IMR-90 (cell line): ENCODE measurements around the gene FAM89A. TPM values are rescaled to one million over a fixed set of nuclear protein-coding genes. Genes with fewer than 3 reads are reported as not detected.

ENCODE experiments used
- ATAC-seq: fragments of 200-7000 bp; cut with Tn5 transposase; 2 replicates; pipeline ENCODE4 v1.9.1; 2020; ENCODE audit warnings: low read depth, mild to moderate bottlenecking, moderate library complexity
- BruUV-seq: library from RNA; stranded (reverse); fragments of 400-500 nt; replicated peaks from 2 replicates; lab custom pipeline; 2021; lab: Mats Ljungman, UMichigan
- CTCF ChIA-PET: fragments of 300-600 bp; formaldehyde crosslinking; extraction: SDS; loops from one replicate; lab custom pipeline; 2021; ENCODE audit warnings: antibody characterized with exemption; lab: Yijun Ruan, JAX
- POLR2A ChIA-PET: fragments of 300-600 bp; sonication (Branson Sonifier 250); formaldehyde crosslinking; loops from one replicate; lab custom pipeline; 2022; ENCODE audit warnings: antibody characterized with exemption; ENCODE audit not compliant: unreplicated experiment; lab: Charles Lee
- DNase-seq: peaks from one replicate; pipeline ENCODE4 v3.0.0; 2013
- H2AFZ ChIP-seq: replicated peaks from 2 replicates; pipeline ENCODE3; 2013; ENCODE audit warnings: low read length, mild to moderate bottlenecking; ENCODE audit not compliant: poor library complexity
- H2AK5ac ChIP-seq: 2 replicates; pipeline ENCODE4 v1.6.1; 2013; ENCODE audit warnings: low read depth, low read length, inconsistent platforms
- H2AK9ac ChIP-seq: replicated peaks from 2 replicates; pipeline ENCODE3; 2013; ENCODE audit warnings: mild to moderate bottlenecking, low read depth, low read length, moderate library complexity; ENCODE audit not compliant: poor library complexity
- H2BK120ac ChIP-seq: 2 replicates; pipeline ENCODE4 v1.6.1; 2013; ENCODE audit warnings: low read depth, low read length, inconsistent platforms
- H2BK15ac ChIP-seq: 3 replicates; pipeline ENCODE4 v1.6.1; 2013; ENCODE audit warnings: low read depth, low read length, inconsistent platforms
- H2BK20ac ChIP-seq: 2 replicates; pipeline ENCODE4 v1.6.1; 2013; ENCODE audit warnings: low read depth, mild to moderate bottlenecking, inconsistent platforms, low read length, moderate library complexity
- H2BK5ac ChIP-seq: 2 replicates; pipeline ENCODE4 v1.6.1; 2013; ENCODE audit warnings: mild to moderate bottlenecking, low read depth, low read length, inconsistent platforms; ENCODE audit not compliant: poor library complexity, severe bottlenecking
- H3K14ac ChIP-seq: replicated peaks from 2 replicates; pipeline ENCODE4 v1.6.1; 2013; ENCODE audit warnings: low read depth, low read length, inconsistent platforms
- H3K18ac ChIP-seq: 2 replicates; pipeline ENCODE4 v1.6.1; 2013; ENCODE audit warnings: low read depth, low read length, control low read depth
- H3K23ac ChIP-seq: 2 replicates; pipeline ENCODE4 v1.6.1; 2013; ENCODE audit warnings: low read depth, low read length, inconsistent platforms
- H3K27ac ChIP-seq: 2 replicates; pipeline ENCODE4 v1.5.1; 2013; ENCODE audit warnings: mild to moderate bottlenecking, control low read depth, low read length; ENCODE audit not compliant: insufficient read depth
- H3K27me3 ChIP-seq: 2 replicates; pipeline ENCODE4 v1.6.1; 2013; ENCODE audit warnings: low read length; ENCODE audit not compliant: control insufficient read depth, insufficient read depth
- H3K36me3 ChIP-seq: 2 replicates; pipeline ENCODE4 v1.6.1; 2013; ENCODE audit warnings: low read length, mixed read lengths; ENCODE audit not compliant: control insufficient read depth, insufficient read depth
- H3K4ac ChIP-seq: 2 replicates; pipeline ENCODE4 v1.6.1; 2013; ENCODE audit warnings: low read depth, low read length, inconsistent platforms
- H3K4me1 ChIP-seq: 2 replicates; pipeline ENCODE4 v1.6.1; 2013; ENCODE audit warnings: low read length, mixed read lengths; ENCODE audit not compliant: control insufficient read depth, insufficient read depth
- H3K4me2 ChIP-seq: 2 replicates; pipeline ENCODE4 v1.6.1; 2013; ENCODE audit warnings: low read depth, mild to moderate bottlenecking, control low read depth, low read length, moderate library complexity
- H3K4me3 ChIP-seq: 2 replicates; pipeline ENCODE4 v1.5.1; 2013; ENCODE audit warnings: low read depth, mild to moderate bottlenecking, control low read depth, low read length, moderate library complexity; ENCODE audit not compliant: insufficient read depth
- H3K56ac ChIP-seq: 2 replicates; pipeline ENCODE4 v1.6.1; 2013; ENCODE audit warnings: low read length, inconsistent platforms; ENCODE audit not compliant: insufficient read depth; ENCODE audit errors: extremely low read depth
- H3K79me1 ChIP-seq, 2 experiments: 2 replicates each; pipeline ENCODE4 v1.6.1; 2013; ENCODE audit warnings: low read length in 2 of 2, inconsistent platforms in 1 of 2, low read depth in 1 of 2
- H3K9ac ChIP-seq: 2 replicates; pipeline ENCODE4 v1.6.1; 2013; ENCODE audit warnings: low read depth, low read length, control low read depth
- H3K9me1 ChIP-seq: 2 replicates; pipeline ENCODE4 v1.6.1; 2013; ENCODE audit warnings: low read length, inconsistent platforms; ENCODE audit not compliant: insufficient read depth
- H3K9me3 ChIP-seq: 2 replicates; pipeline ENCODE4 v1.6.1; 2013; ENCODE audit warnings: low read length; ENCODE audit not compliant: control insufficient read depth, insufficient read depth
- H4K20me1 ChIP-seq: 2 replicates; pipeline ENCODE4 v1.6.1; 2013; ENCODE audit warnings: low read length, inconsistent platforms; ENCODE audit not compliant: insufficient read depth
- H4K5ac ChIP-seq: 2 replicates; pipeline ENCODE4 v1.6.1; 2013; ENCODE audit warnings: mild to moderate bottlenecking, low read depth, low read length, control low read depth
- H4K8ac ChIP-seq, 2 experiments: 2 replicates each; pipeline ENCODE4 v1.6.1; 2013; ENCODE audit warnings: low read depth in 2 of 2, low read length in 2 of 2, control low read depth in 1 of 2, inconsistent platforms in 1 of 2
- H4K91ac ChIP-seq: 2 replicates; pipeline ENCODE4 v1.6.1; 2013; ENCODE audit warnings: low read depth, low read length, inconsistent platforms; ENCODE audit not compliant: insufficient read depth
- BHLHE40 ChIP-seq: fragments of 150-350 bp; IDR thresholded peaks from 2 replicates; pipeline ENCODE4 v1.6.1; 2016; ENCODE audit warnings: mild to moderate bottlenecking, low read depth, low read length
- CEBPB ChIP-seq: IDR thresholded peaks from 2 replicates; pipeline ENCODE4 v1.6.1; 2012; ENCODE audit warnings: low read depth, low read length, improper control_type of control experiment
- POLR2A ChIP-seq: IDR thresholded peaks from 2 replicates; pipeline ENCODE4 v1.6.1; 2012; ENCODE audit warnings: mild to moderate bottlenecking, low read depth, low read length
- RAD21 ChIP-seq: IDR thresholded peaks from 2 replicates; pipeline ENCODE4 v1.6.1; 2012; ENCODE audit warnings: low read length, improper control_type of control experiment
- RFX5 ChIP-seq: IDR thresholded peaks from 2 replicates; pipeline ENCODE4 v1.8.0; 2012; ENCODE audit warnings: low read depth, mild to moderate bottlenecking, low read length, moderate library complexity
- SMC3 ChIP-seq: fragments of 150-350 bp; IDR thresholded peaks from 2 replicates; pipeline ENCODE4 v1.6.1; 2016; ENCODE audit warnings: low read depth, mild to moderate bottlenecking, antibody characterized with exemption, low read length, moderate library complexity
- WGBS, 2 experiments: methylation state at CpG; one replicate each; pipeline versions ENCODE4 v1.1.5 to v1.1.7; 2013; ENCODE audit warnings: missing lambda C conversion rate in 2 of 2; ENCODE audit not compliant: insufficient read length in 1 of 2; ENCODE audit errors: extremely low coverage in 2 of 2; 5-methylcytosine and 5-hydroxymethylcytosine counted together
- dilution Hi-C: fragments of 300-500 bp; cut with HindIII; formaldehyde crosslinking; loops from one replicate; pipeline ENCODE4 v1.14.3; 2018; ENCODE audit warnings: low sequenced_read_pairs; ENCODE audit not compliant: unreplicated experiment
- in situ Hi-C: fragments of 300-500 bp; cut with MboI; formaldehyde crosslinking; loops from 3 replicates; pipeline ENCODE4 v1.14.3; 2019; ENCODE audit warnings: low sequenced_read_pairs, inconsistent platforms, mixed read lengths
- intact Hi-C: fragments of 100-400 bp; cut with micrococcal nuclease; formaldehyde crosslinking; loops from 2 replicates; pipeline ENCODE4 v1.10.0; 2022
- polyA plus RNA-seq, 3 experiments: library from polyadenylated mRNA; depleted of rRNA; stranded (reverse); fragments of >200 nt; gene quantifications; 2 replicates each; pipeline ENCODE4 v1.2.3, GENCODE V29; 2012; ENCODE audit warnings: low replicate concordance in 1 of 3
- total RNA-seq: library from RNA; depleted of rRNA; stranded (reverse); fragments of >200 nt; gene quantifications from 2 replicates; pipeline ENCODE4 v1.2.3, GENCODE V29; 2012
- TF ChIP-seq, protein P1 (sequence below): fragments of 150-350 bp; IDR thresholded peaks from 2 replicates; pipeline ENCODE4 v1.6.1; 2016; ENCODE audit warnings: low read depth, mild to moderate bottlenecking, low read length, moderate library complexity, borderline replicate concordance
- TF ChIP-seq, protein P2 (sequence below): conservative IDR thresholded peaks from 2 replicates; pipeline ENCODE4 v1.5.1; 2012; ENCODE audit warnings: mild to moderate bottlenecking, low read depth, low read length, improper control_type of control experiment

The FAM89A gene
- total and polyA plus RNA-seq, 2 of the 4 experiments (the other 2 are of a cell fraction), result 6.8 to 8.1 TPM

DNA sequence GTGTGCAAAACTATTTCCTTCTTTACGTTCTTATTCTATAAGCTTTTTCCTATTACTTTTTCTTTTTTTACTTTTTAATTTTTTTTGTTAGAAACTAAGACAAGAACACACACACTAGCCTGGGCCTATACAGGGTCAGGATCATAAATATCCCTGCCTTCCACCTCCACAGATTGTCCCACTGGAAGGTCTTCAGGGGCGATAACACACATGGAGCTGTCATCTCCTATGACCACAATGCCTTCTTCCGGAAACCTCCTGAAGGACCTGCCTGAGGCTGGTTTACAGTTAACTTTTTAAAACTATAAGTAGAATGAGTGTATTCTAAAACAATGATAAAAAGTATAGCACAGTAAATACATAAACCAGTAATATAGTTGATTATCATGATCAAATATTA is 10.3 kb upstream of the FAM89A start:
- ATAC-seq, result no peak
- Histone ChIP-seq H4K20me1 (no peaks in the 10 kb centered on the region), H3K79me1 (no peaks in the 10 kb centered on the region), H2AK5ac (no peak overlapping the region), H4K5ac (no peak overlapping the region), H2BK15ac (no peak overlapping the region), H3K27ac (no peak overlapping the region), H4K8ac (no peak overlapping the region), H3K9me1 (no peaks in the 10 kb centered on the region), H3K36me3 (no peaks in the 10 kb centered on the region), H2BK20ac (no peak overlapping the region), H2BK120ac (no peak overlapping the region), H3K14ac (no peak overlapping the region), H3K23ac (no peak overlapping the region), H3K9ac (no peak overlapping the region), H3K56ac (no peak overlapping the region), H3K18ac (no peak overlapping the region), H3K4me2 (no peak overlapping the region), H3K4me1 (peaks cover 2% of the 10 kb centered on the region; the same call in 1 of the 2 replicates), H2BK5ac (no peak overlapping the region), H3K4ac (no peak overlapping the region), H4K91ac (no peak overlapping the region), H2AK9ac (no peak overlapping the region), H2AFZ (no peak overlapping the region), H3K4me3 (no peak overlapping the region), H3K27me3 (peaks cover 20% of the 10 kb centered on the region), H3K9me3 (peaks cover 5% of the 10 kb centered on the region; the same call in 1 of the 2 replicates)
- dilution Hi-C loops (no loop called here), intact Hi-C loops (no loop called here), in situ Hi-C loops (no loop called here)
- BruUV-seq, result no TSS peak
- ChIA-PET CTCF (no interaction called here), POLR2A (no interaction called here)
- TF ChIP-seq POLR2A (no peak), RAD21 (no peak), SMC3 (no peak), RFX5 (no peak), BHLHE40 (no peak), CEBPB (no peak)
- TF ChIP-seq, protein P1, sequence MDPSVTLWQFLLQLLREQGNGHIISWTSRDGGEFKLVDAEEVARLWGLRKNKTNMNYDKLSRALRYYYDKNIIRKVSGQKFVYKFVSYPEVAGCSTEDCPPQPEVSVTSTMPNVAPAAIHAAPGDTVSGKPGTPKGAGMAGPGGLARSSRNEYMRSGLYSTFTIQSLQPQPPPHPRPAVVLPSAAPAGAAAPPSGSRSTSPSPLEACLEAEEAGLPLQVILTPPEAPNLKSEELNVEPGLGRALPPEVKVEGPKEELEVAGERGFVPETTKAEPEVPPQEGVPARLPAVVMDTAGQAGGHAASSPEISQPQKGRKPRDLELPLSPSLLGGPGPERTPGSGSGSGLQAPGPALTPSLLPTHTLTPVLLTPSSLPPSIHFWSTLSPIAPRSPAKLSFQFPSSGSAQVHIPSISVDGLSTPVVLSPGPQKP, result no peak
- TF ChIP-seq, protein P2, sequence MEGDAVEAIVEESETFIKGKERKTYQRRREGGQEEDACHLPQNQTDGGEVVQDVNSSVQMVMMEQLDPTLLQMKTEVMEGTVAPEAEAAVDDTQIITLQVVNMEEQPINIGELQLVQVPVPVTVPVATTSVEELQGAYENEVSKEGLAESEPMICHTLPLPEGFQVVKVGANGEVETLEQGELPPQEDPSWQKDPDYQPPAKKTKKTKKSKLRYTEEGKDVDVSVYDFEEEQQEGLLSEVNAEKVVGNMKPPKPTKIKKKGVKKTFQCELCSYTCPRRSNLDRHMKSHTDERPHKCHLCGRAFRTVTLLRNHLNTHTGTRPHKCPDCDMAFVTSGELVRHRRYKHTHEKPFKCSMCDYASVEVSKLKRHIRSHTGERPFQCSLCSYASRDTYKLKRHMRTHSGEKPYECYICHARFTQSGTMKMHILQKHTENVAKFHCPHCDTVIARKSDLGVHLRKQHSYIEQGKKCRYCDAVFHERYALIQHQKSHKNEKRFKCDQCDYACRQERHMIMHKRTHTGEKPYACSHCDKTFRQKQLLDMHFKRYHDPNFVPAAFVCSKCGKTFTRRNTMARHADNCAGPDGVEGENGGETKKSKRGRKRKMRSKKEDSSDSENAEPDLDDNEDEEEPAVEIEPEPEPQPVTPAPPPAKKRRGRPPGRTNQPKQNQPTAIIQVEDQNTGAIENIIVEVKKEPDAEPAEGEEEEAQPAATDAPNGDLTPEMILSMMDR, result no peak
- DNase-seq, result no peak
- 100% methylated on average over 1 of the region's 3 CpGs; no CpG with 5 or more reads in 1 of the 2 experiments for WGBS, 2 experiments
